Measurements from ENCODE around the gene WWOX. TPM values are rescaled to one million over a fixed set of nuclear protein-coding genes. Genes with fewer than 3 reads are reported as not detected.

WWOX gene
- total RNA-seq, 2 donors from 2014 or later = 30.0 to 35.4 TPM

DNA sequence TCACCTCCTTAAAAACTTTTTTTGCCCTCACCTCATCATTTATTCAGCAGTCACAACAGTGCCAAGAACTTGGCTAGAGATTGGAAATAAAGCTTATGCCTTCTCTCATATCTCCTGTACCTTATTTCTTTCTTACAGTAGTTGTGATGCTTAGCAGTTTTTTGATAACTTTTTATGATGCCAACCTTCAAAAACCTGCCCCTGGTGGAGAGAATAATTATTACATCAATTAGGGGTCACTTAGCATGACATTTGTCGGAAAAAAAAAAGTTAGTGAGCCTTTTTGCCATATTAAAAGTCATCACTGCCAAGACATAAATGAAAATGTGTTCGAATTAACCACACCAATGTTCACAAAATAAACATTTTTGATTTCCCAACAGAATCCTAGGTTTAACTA lies 296.6 kb downstream of the WWOX start:
- Histone ChIP-seq H3K27ac (ENCODE audit: low read depth, low read length) (no peak overlapping the region), H3K36me3 (ENCODE audit: control insufficient read depth, insufficient read depth, low read length) (peaks cover 44% of the 10 kb centered on the region), H3K4me1 (ENCODE audit: control insufficient read depth, insufficient read depth, low read length) (no peaks in the 10 kb centered on the region), H3K9me3 (ENCODE audit: control insufficient read depth, low read length) (peaks cover 35% of the 10 kb centered on the region), H3K4me3 (ENCODE audit: low read length) (no peak overlapping the region), H3K9ac (ENCODE audit: extremely low read depth, low read length, poor library complexity, severe bottlenecking) (no peak overlapping the region), H3K27me3 (ENCODE audit: control insufficient read depth, insufficient read depth, low read length, poor library complexity, severe bottlenecking) (no peaks in the 10 kb centered on the region)
- peaks cover 28% of the 10 kb centered on the region for H3K9me3 Mint-ChIP-seq
- no peak for DNase-seq
- no peaks in the 10 kb centered on the region for H3K4me1 Mint-ChIP-seq
- no peaks in the 10 kb centered on the region for H3K27me3 Mint-ChIP-seq (ENCODE audit: insufficient read depth)
- TF ChIP-seq, protein P1, sequence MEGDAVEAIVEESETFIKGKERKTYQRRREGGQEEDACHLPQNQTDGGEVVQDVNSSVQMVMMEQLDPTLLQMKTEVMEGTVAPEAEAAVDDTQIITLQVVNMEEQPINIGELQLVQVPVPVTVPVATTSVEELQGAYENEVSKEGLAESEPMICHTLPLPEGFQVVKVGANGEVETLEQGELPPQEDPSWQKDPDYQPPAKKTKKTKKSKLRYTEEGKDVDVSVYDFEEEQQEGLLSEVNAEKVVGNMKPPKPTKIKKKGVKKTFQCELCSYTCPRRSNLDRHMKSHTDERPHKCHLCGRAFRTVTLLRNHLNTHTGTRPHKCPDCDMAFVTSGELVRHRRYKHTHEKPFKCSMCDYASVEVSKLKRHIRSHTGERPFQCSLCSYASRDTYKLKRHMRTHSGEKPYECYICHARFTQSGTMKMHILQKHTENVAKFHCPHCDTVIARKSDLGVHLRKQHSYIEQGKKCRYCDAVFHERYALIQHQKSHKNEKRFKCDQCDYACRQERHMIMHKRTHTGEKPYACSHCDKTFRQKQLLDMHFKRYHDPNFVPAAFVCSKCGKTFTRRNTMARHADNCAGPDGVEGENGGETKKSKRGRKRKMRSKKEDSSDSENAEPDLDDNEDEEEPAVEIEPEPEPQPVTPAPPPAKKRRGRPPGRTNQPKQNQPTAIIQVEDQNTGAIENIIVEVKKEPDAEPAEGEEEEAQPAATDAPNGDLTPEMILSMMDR (conservative IDR thresholded peaks at IDR 0.05) = peak; percentile 71
- no peak overlapping the region for H3K4me3 Mint-ChIP-seq
- WGBS, 2 experiments (ENCODE audit: insufficient coverage in 1 of 2, insufficient read length in 1 of 2) = 63 to 84% methylated on average over 1 to 2 of the region's 2 CpGs
- H3K36me3 Mint-ChIP-seq (ENCODE audit: low read depth) = peaks cover 14% of the 10 kb centered on the region
- no peak overlapping the region for H3K27ac Mint-ChIP-seq

GRCh38 chr16:78396673-78397072 lies 297.2 kb downstream of the WWOX start:
- no peak overlapping the region for H3K27ac ChIP-seq (ENCODE audit: low read depth, low read length)
- H3K36me3 Mint-ChIP-seq (ENCODE audit: low read depth) = peaks cover 10% of the 10 kb centered on the region
- no peak overlapping the region for H3K4me3 ChIP-seq (ENCODE audit: low read length)
- H3K36me3 ChIP-seq (ENCODE audit: control insufficient read depth, insufficient read depth, low read length) = peaks cover 38% of the 10 kb centered on the region
- H3K27me3 ChIP-seq (ENCODE audit: control insufficient read depth, insufficient read depth, low read length, poor library complexity, severe bottlenecking) = no peaks in the 10 kb centered on the region
- no peaks in the 10 kb centered on the region for H3K27me3 Mint-ChIP-seq (ENCODE audit: insufficient read depth)
- H3K9me3 ChIP-seq (ENCODE audit: control insufficient read depth, low read length) = peaks cover 29% of the 10 kb centered on the region
- TF ChIP-seq, protein P1 (conservative IDR thresholded peaks at IDR 0.05) = no peak
- H3K4me3 Mint-ChIP-seq = no peak overlapping the region
- H3K4me1 ChIP-seq (ENCODE audit: control insufficient read depth, insufficient read depth, low read length) = no peaks in the 10 kb centered on the region
- no peak for DNase-seq
- H3K27ac Mint-ChIP-seq = no peak overlapping the region
- peaks cover 22% of the 10 kb centered on the region for H3K9me3 Mint-ChIP-seq
- H3K4me1 Mint-ChIP-seq = no peaks in the 10 kb centered on the region
- no peak overlapping the region for H3K9ac ChIP-seq (ENCODE audit: extremely low read depth, low read length, poor library complexity, severe bottlenecking)
- 94 to 100% methylated on average over 3 to 4 of the region's 4 CpGs for WGBS, 2 experiments (ENCODE audit: insufficient coverage in 1 of 2, insufficient read length in 1 of 2)

DNA sequence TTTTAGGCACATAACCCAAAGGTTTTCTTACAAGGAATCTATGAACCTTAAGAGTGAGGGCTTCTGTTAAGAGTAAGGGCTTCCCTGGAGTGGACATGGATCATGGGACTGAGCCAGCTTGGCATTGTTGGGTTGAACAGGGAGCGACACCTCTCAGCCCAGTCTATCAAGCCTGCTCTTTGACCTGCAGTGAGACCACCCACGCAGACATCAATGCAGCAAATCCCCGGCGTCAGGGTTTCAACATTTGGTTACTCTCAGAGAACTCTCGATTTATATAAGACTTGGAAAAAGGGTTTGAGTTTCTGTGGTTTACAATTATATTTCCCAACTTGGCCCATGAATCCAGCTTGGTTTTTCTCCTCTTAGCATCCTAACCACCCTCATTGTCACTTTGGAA lies 299.9 kb downstream of the WWOX start:
- no peak overlapping the region for H3K27ac Mint-ChIP-seq
- TF ChIP-seq, protein P1 (conservative IDR thresholded peaks at IDR 0.05) = no peak
- H3K9ac ChIP-seq (ENCODE audit: extremely low read depth, low read length, poor library complexity, severe bottlenecking) = no peak overlapping the region
- H3K36me3 Mint-ChIP-seq (ENCODE audit: low read depth) = no peaks in the 10 kb centered on the region
- H3K9me3 Mint-ChIP-seq = peaks cover 5% of the 10 kb centered on the region
- H3K27me3 Mint-ChIP-seq (ENCODE audit: insufficient read depth) = no peaks in the 10 kb centered on the region
- H3K4me3 ChIP-seq (ENCODE audit: low read length) = no peak overlapping the region
- no peak for DNase-seq
- no peaks in the 10 kb centered on the region for H3K4me1 ChIP-seq (ENCODE audit: control insufficient read depth, insufficient read depth, low read length)
- no peak overlapping the region for H3K4me3 Mint-ChIP-seq
- H3K9me3 ChIP-seq (ENCODE audit: control insufficient read depth, low read length) = peaks cover 2% of the 10 kb centered on the region
- H3K4me1 Mint-ChIP-seq = no peaks in the 10 kb centered on the region
- 74 to 94% methylated on average over 2 to 5 of the region's 5 CpGs for WGBS, 2 experiments (ENCODE audit: insufficient coverage in 1 of 2, insufficient read length in 1 of 2)
- H3K27me3 ChIP-seq (ENCODE audit: control insufficient read depth, insufficient read depth, low read length, poor library complexity, severe bottlenecking) = no peaks in the 10 kb centered on the region
- H3K27ac ChIP-seq (ENCODE audit: low read depth, low read length) = no peak overlapping the region
- H3K36me3 ChIP-seq (ENCODE audit: control insufficient read depth, insufficient read depth, low read length) = peaks cover 23% of the 10 kb centered on the region

Data from endodermal cell (in vitro differentiated cells).